HepG2 (cell line): ENCODE measurements around the gene DCDC2C. TPM values are rescaled to one million over a fixed set of nuclear protein-coding genes. Genes with fewer than 3 reads are reported as not detected.
A peak's percentile ranks its signal among the peaks of the same experiment; 100 is the strongest.

Experiments
- ATAC-seq: fragments of 200-7000 bp; cut with Tn5 transposase; 3 replicates; pipeline ENCODE4 v1.9.1; 2020; ENCODE audit warnings: mild to moderate bottlenecking, moderate library complexity
- BruUV-seq: library from RNA; stranded (reverse); fragments of 400-500 nt; replicated peaks from 2 replicates; lab custom pipeline; 2021; lab: Mats Ljungman, UMichigan
- CTCF ChIA-PET: fragments of 300-600 bp; formaldehyde crosslinking; extraction: SDS; loops from one replicate; lab custom pipeline; 2021; ENCODE audit warnings: low total read pairs, inconsistent platforms, low intra/inter-chr PET ratio; lab: Yijun Ruan, JAX
- POLR2A ChIA-PET: fragments of 350-600 bp; sonication (Branson Sonifier 250); formaldehyde crosslinking; loops from one replicate; lab custom pipeline; 2020; ENCODE audit warnings: antibody characterized with exemption, inconsistent platforms; lab: Yijun Ruan, JAX
- DNase-seq: peaks from one replicate; pipeline ENCODE4 v3.0.0-alpha.2; 2015; ENCODE audit warnings: low spot score
- FAIRE-seq: peaks from 3 replicates; lab custom pipeline; 2011; peaks lifted over from hg19 to GRCh38; lab: Jason Lieb, UNC
- H2AFZ ChIP-seq: one replicate; pipeline ENCODE4 v1.6.1; 2011; ENCODE audit warnings: low read length, inconsistent platforms
- H3K27ac ChIP-seq: fragments of 300-600 bp; 3 replicates; pipeline ENCODE4 v1.8.0; 2011; ENCODE audit warnings: mixed run types, mild to moderate bottlenecking, mixed read lengths, low read length, inconsistent platforms; ENCODE audit not compliant: insufficient read depth; ENCODE audit errors: extremely low read length
- H3K27me3 ChIP-seq, 2 experiments: fragments of 200-600 bp in 1 of 2; 2 replicates in 1 of 2; 3 replicates in 1 of 2; pipeline versions ENCODE4 v1.6.0 to v1.8.0; 2011; ENCODE audit warnings: low read length in 2 of 2, mild to moderate bottlenecking in 2 of 2, moderate library complexity in 2 of 2, inconsistent platforms in 1 of 2; ENCODE audit not compliant: insufficient read depth in 2 of 2, control insufficient read depth in 1 of 2
- H3K36me3 ChIP-seq, 2 experiments: fragments of 200-600 bp in 1 of 2; replicated peaks in 1 of 2; 2 replicates in 1 of 2; 3 replicates in 1 of 2; pipeline versions ENCODE4 v1.5.1 to v1.8.0; 2011; ENCODE audit warnings: low read length in 2 of 2, inconsistent platforms in 1 of 2; ENCODE audit not compliant: insufficient read depth in 2 of 2, control insufficient read depth in 1 of 2
- H3K4me1 ChIP-seq: 2 replicates; pipeline ENCODE4 v1.5.1; 2012; ENCODE audit warnings: low read length, inconsistent platforms; ENCODE audit not compliant: insufficient read depth
- H3K4me2 ChIP-seq: 2 replicates; pipeline ENCODE4 v1.6.0; 2011; ENCODE audit warnings: low read depth, low read length, inconsistent platforms
- H3K4me3 ChIP-seq, 3 experiments: fragments of 200-600 bp in 1 of 3; sonication (generic), shearing (Covaris generic) in 1 of 3; replicated peaks in 1 of 3; 2 replicates each; pipeline ENCODE4 v1.5.1; 2011 to 2016; ENCODE audit warnings: low read length in 3 of 3, inconsistent platforms in 2 of 3, low read depth in 2 of 3, mild to moderate bottlenecking in 2 of 3, control low read depth in 1 of 3, mixed read lengths in 1 of 3; ENCODE audit not compliant: insufficient read depth in 1 of 3
- H3K79me2 ChIP-seq: one replicate; pipeline ENCODE4 v1.6.1; 2011; ENCODE audit warnings: low read length, inconsistent platforms; ENCODE audit not compliant: insufficient read depth
- H3K9ac ChIP-seq: 2 replicates; pipeline ENCODE4 v1.6.0; 2011; ENCODE audit warnings: mild to moderate bottlenecking, low read depth, low read length, inconsistent platforms; ENCODE audit not compliant: insufficient read depth
- H3K9me3 ChIP-seq: 2 replicates; pipeline ENCODE4 v1.5.1; 2012; ENCODE audit warnings: mild to moderate bottlenecking, low read length
- H4K20me1 ChIP-seq: 2 replicates; pipeline ENCODE4 v1.6.0; 2011; ENCODE audit warnings: inconsistent platforms, mild to moderate bottlenecking, low read length, moderate library complexity; ENCODE audit not compliant: insufficient read depth
- FOXC1 ChIP-seq: sonication (generic); formaldehyde crosslinking; IDR thresholded peaks from 2 replicates; pipeline ENCODE4 v1.8.0; 2022; ENCODE audit warnings: mild to moderate bottlenecking, missing genetic modification reagents, borderline replicate concordance
- KLF12 ChIP-seq: sonication (generic); formaldehyde crosslinking; IDR thresholded peaks from 2 replicates; pipeline ENCODE4 v1.4.0; 2020; ENCODE audit warnings: missing genetic modification reagents, borderline replicate concordance
- NFE2 ChIP-seq: sonication (generic); formaldehyde crosslinking; IDR thresholded peaks from 2 replicates; pipeline ENCODE4 v1.4.0; 2020; ENCODE audit warnings: missing genetic modification reagents
- SMARCE1 ChIP-seq: fragments of 450-650 bp; IDR thresholded peaks from 2 replicates; pipeline ENCODE4 v1.6.1; 2017; ENCODE audit warnings: borderline replicate concordance
- SMC3 ChIP-seq: IDR thresholded peaks from 2 replicates; pipeline ENCODE4 v1.6.1; 2011; ENCODE audit warnings: low read length, improper control_type of control experiment
- STAG1 ChIP-seq: sonication (generic); formaldehyde crosslinking; IDR thresholded peaks from 2 replicates; pipeline ENCODE4 v1.4.0; 2020; ENCODE audit warnings: missing genetic modification reagents
- ZNF567 ChIP-seq: sonication (generic); formaldehyde crosslinking; IDR thresholded peaks from 2 replicates; pipeline ENCODE4 v1.8.1; 2023; ENCODE audit warnings: mild to moderate bottlenecking, missing genetic modification reagents, borderline replicate concordance
- in situ Hi-C: cut with HindIII; loops from 2 replicates; pipeline ENCODE4 v1.10.0; 2017; ENCODE audit warnings: low pct_unique_long_range_greater_than_20kb; ENCODE audit not compliant: extremely low pct_ligation_motif_present
- intact Hi-C: fragments of 100-400 bp; cut with micrococcal nuclease; formaldehyde crosslinking; loops from one replicate; pipeline ENCODE4 v1.10.0; 2022; ENCODE audit not compliant: unreplicated experiment
- polyA plus RNA-seq, 8 experiments: library from polyadenylated mRNA; depleted of rRNA in 3 of 8; stranded (reverse) in 7 of 8; unstranded in 1 of 8; fragments of >200 nt; fragmentation: Illumina TruSeq in 4 of 8; extraction: Trizol in 4 of 8; gene quantifications; 2 replicates each; pipeline versions ENCODE4 v1.2.1 to v1.2.3, GENCODE V29; 2011 to 2016; ENCODE audit warnings: low read depth in 4 of 8, missing spikeins in 1 of 8, mixed read lengths in 1 of 8; ENCODE audit not compliant: insufficient read depth in 1 of 8
- total RNA-seq, 5 experiments: library from RNA; depleted of rRNA; stranded (reverse); fragments of >200 nt; fragmentation: Illumina TruSeq; extraction: Trizol; gene quantifications; 2 replicates each; pipeline ENCODE4 v1.2.3, GENCODE V29; 2016; ENCODE audit warnings: low read depth in 1 of 5
- TF ChIP-seq, protein P1 (sequence below): IDR thresholded peaks from 2 replicates; pipeline ENCODE4 v1.6.1; 2012; ENCODE audit warnings: low read depth, low read length, improper control_type of control experiment
- TF ChIP-seq, protein P2 (sequence below): sonication (generic); formaldehyde crosslinking; IDR thresholded peaks from 2 replicates; pipeline ENCODE4 v1.5.0; 2020; ENCODE audit warnings: mild to moderate bottlenecking, missing genetic modification reagents, moderate library complexity

The DCDC2C gene
- total and polyA plus RNA-seq, 2 of the 13 experiments (the other 11 are each of a cell fraction or from before 2014, with no cell fraction given): not detected

DNA sequence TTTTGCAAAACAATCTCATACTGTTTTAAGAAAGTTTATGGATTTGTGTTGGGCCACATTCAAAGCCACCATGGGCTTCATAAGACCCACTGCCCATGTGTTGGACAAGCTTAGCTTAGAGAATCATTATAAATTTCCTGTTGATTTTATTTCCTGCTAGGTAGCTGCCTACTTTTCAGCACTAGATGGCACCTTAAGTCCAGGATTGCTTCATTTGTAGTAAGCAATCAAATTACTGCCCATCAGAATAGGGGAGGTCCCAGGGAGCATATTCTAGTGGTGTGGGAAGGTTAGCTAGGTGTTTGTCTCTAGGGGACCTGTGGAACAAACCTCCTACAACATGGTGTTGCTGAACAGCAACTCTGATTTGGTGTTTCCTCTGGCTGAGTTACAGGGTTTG is 11.0 kb upstream of the DCDC2C start:
- DNase-seq (peak; percentile 23), ATAC-seq (peak; percentile 77), FAIRE-seq (no peak)
- intact Hi-C loops (no loop called here), in situ Hi-C loops (no loop called here)
- no peaks in the 10 kb centered on the region for H4K20me1 ChIP-seq
- BruUV-seq: no TSS peak
- no peak overlapping the region for H3K4me3 ChIP-seq
- no peak overlapping the region for H2AFZ ChIP-seq
- no peaks in the 10 kb centered on the region for H3K79me2 ChIP-seq
- no peaks in the 10 kb centered on the region for H3K9me3 ChIP-seq
- H3K9ac ChIP-seq: no peak overlapping the region
- CTCF ChIA-PET: no interaction called here
- POLR2A ChIA-PET: no interaction called here
- TF ChIP-seq ZNF567 (CRISPR knock-in tag) (no peak), KLF12 (CRISPR knock-in tag) (no peak), NFE2 (no peak), SMARCE1 (no peak), STAG1 (CRISPR knock-in tag) (peak; percentile 73), SMC3 (peak; percentile 35; the same call in 1 of the 2 replicates), FOXC1 (CRISPR knock-in tag) (no peak)
- TF ChIP-seq, protein P1, sequence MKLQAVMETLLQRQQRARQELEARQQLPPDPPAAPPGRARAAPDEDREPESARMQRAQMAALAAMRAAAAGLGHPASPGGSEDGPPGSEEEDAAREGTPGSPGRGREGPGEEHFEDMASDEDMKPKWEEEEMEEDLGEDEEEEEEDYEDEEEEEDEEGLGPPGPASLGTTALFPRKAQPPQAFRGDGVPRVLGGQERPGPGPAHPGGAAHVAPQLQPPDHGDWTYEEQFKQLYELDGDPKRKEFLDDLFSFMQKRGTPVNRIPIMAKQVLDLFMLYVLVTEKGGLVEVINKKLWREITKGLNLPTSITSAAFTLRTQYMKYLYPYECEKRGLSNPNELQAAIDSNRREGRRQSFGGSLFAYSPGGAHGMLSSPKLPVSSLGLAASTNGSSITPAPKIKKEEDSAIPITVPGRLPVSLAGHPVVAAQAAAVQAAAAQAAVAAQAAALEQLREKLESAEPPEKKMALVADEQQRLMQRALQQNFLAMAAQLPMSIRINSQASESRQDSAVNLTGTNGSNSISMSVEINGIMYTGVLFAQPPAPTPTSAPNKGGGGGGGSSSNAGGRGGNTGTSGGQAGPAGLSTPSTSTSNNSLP: 0 out of 2 replicates have a peak, but pooled peaks have one; percentile 22
- TF ChIP-seq, protein P2, sequence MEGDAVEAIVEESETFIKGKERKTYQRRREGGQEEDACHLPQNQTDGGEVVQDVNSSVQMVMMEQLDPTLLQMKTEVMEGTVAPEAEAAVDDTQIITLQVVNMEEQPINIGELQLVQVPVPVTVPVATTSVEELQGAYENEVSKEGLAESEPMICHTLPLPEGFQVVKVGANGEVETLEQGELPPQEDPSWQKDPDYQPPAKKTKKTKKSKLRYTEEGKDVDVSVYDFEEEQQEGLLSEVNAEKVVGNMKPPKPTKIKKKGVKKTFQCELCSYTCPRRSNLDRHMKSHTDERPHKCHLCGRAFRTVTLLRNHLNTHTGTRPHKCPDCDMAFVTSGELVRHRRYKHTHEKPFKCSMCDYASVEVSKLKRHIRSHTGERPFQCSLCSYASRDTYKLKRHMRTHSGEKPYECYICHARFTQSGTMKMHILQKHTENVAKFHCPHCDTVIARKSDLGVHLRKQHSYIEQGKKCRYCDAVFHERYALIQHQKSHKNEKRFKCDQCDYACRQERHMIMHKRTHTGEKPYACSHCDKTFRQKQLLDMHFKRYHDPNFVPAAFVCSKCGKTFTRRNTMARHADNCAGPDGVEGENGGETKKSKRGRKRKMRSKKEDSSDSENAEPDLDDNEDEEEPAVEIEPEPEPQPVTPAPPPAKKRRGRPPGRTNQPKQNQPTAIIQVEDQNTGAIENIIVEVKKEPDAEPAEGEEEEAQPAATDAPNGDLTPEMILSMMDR (CRISPR knock-in tag): peak; percentile 57
- no peak overlapping the region for H3K4me2 ChIP-seq
- no peak overlapping the region for H3K27ac ChIP-seq
- no peaks in the 10 kb centered on the region for H3K4me1 ChIP-seq
- H3K36me3 ChIP-seq: no peaks in the 10 kb centered on the region
- H3K27me3 ChIP-seq: peaks cover 0 to 10% of the 10 kb centered on the region in 2 experiments; a peak in 1 of 5 replicates
